Measurements from ENCODE around the gene CAMTA1.

Gene CAMTA1

DNA sequence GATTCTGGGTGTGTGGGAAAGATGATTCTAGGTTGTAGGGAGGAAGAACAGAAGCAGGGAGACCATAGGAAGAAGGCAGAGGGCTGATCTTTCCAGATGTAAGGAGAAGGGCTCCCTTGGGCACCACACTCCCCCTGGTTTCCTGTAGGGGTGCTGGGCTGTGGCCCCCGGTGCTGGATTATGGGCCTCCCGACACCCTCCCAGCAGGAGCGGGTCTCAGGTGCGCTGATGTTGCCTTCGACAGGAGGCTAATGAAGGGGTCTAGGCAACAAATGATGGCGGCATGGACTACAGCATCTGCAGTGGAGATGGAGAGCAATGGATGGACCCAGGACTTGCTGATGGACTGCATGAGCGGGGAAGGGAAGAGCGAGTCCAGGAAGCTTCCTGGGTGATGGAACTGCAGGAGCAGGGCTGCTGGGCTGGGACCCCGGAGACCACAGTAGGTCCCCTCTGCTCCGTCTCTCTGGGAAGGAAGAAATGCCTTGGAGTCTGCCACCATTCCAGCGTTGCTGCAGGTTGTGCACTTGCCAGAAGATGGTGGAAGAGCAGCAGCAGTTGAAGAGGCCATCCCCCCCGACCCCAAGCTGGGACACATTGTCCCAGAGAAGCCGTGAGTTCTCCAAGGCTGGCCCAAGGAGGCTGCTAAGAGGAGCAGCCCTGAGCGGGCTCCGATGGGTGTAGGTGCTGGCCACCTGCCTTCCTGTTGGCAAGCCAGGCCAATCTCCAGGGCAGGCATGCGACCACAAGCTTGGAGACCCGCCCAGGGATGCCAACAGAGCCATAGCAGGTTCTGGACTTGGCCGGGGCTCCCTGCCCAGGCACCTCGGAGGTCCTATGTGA is 890.4 kb downstream of the CAMTA1 start:
- no peak overlapping the region for H3K4me3 ChIP-seq (ENCODE audit: low read length)
- TF ChIP-seq, protein P1, sequence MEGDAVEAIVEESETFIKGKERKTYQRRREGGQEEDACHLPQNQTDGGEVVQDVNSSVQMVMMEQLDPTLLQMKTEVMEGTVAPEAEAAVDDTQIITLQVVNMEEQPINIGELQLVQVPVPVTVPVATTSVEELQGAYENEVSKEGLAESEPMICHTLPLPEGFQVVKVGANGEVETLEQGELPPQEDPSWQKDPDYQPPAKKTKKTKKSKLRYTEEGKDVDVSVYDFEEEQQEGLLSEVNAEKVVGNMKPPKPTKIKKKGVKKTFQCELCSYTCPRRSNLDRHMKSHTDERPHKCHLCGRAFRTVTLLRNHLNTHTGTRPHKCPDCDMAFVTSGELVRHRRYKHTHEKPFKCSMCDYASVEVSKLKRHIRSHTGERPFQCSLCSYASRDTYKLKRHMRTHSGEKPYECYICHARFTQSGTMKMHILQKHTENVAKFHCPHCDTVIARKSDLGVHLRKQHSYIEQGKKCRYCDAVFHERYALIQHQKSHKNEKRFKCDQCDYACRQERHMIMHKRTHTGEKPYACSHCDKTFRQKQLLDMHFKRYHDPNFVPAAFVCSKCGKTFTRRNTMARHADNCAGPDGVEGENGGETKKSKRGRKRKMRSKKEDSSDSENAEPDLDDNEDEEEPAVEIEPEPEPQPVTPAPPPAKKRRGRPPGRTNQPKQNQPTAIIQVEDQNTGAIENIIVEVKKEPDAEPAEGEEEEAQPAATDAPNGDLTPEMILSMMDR (conservative IDR thresholded peaks at IDR 0.05; ENCODE audit: low read length) = no peak
- no peak for DNase-seq (ENCODE audit: low read depth)

DNA sequence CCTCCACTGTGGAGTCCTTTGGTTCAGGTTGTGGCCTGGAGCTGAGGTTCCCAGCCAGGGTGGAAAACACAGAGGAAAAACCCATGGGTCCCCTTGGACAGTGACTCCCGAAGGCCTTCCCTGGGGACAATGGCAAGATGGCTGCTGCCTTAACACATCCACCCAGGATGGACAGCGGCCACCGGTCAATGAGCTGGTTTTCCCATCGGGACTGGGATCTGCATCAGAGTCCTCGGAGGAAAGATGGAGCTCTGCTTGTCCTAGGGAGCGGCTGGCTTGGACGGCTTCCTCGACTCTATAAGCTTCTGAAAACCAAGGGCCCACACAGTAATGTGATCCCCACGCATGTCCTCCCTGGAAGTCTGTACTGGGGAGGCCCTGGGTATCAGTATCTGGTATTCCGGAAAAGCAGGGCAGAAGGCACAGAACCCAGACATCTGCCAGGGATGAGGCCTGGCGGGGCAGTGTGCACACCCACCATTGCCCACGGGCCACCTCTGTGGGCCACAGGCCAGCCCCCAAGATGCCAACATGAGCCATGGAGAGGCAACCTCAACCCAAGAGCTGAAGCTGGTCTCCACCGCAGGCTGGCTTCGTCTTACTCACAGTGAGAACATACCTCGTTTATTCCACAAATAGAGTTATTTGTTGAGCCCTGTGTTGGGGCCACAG is 891.2 kb downstream of the CAMTA1 start:
- H3K4me3 ChIP-seq (ENCODE audit: low read length) = no peak overlapping the region
- no peak for DNase-seq (ENCODE audit: low read depth)
- TF ChIP-seq, protein P1 (conservative IDR thresholded peaks at IDR 0.05; ENCODE audit: low read length) = no peak

DNA sequence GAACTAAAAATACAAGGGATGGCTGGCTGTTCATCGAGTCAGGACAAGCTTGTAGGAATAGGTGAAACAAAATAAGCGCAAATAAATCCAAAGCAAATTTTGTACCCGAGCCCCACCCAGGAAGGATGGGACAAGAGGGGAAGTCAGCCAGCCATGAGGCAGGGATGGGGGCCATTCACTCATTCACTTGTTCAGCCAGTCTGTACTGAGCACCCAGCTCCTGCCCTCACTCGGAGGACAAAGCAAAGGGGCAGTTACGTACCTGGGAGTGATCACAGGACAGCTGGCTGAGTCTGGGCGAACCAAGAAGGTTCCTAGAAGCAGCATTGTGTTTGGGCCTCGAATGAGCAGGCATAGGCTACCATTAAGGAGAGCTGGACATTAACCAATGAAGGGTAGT is 891.9 kb downstream of the CAMTA1 start:
- no peak for DNase-seq (ENCODE audit: low read depth)
- no peak overlapping the region for H3K4me3 ChIP-seq (ENCODE audit: low read length)
- TF ChIP-seq, protein P1 (conservative IDR thresholded peaks at IDR 0.05; ENCODE audit: low read length) = no peak

DNA sequence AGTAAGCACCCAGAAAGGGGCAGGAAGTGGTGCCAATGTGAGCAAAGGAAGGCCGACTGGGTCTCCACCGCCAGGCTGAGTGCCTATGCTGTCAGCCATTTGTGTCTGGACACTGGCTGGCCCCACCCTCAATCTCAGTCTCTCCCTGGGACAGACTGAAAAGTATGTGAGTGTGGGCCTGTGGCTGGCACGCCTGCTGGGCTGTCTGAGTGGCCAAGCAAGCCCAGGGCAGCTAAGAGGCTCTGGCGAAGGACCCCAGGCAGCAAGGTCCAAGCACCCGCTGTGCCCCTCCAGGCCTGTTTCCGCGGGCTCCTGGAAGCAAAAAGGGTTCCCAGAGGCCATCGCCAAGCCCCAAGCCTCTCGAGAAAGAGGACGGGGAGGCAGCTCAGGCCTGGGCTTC is 892.6 kb downstream of the CAMTA1 start:
- no peak for DNase-seq (ENCODE audit: low read depth)
- TF ChIP-seq, protein P1 (conservative IDR thresholded peaks at IDR 0.05; ENCODE audit: low read length) = no peak
- no peak overlapping the region for H3K4me3 ChIP-seq (ENCODE audit: low read length)

DNA sequence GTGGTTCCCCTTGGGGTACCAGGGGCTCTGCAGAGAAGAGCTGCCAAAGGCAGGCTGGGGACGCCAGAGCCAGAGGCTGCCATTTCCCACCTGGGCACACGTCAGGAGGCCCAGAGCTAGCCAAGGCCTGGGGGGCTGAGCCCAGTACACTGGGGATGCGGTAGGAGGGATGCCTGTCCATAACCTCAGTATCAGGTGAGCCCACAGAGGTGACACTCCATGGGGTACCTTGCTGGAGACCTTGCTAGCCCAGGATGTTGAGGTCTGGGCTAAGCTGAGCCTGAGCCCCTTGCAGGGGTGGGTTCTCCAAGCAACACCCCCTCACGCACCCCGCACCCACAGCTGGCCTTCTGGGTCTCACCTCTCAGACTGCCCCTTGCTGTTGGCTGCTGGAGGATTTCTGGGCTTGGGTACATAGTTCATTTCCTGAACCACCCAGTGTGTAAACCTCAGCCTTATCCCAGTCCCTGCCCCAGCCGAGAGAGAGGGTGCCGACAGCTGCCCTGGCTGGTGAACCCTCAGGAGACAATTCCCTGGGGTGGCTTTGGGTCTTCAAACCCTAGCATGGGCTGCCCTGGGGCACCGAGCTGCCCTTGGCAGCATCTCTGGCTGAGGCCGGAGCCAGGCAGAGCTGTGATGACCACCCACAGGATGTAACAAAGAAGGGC is 893.4 kb downstream of the CAMTA1 start:
- TF ChIP-seq, protein P1 (conservative IDR thresholded peaks at IDR 0.05; ENCODE audit: low read length) = no peak
- no peak for DNase-seq (ENCODE audit: low read depth)
- no peak overlapping the region for H3K4me3 ChIP-seq (ENCODE audit: low read length)

DNA sequence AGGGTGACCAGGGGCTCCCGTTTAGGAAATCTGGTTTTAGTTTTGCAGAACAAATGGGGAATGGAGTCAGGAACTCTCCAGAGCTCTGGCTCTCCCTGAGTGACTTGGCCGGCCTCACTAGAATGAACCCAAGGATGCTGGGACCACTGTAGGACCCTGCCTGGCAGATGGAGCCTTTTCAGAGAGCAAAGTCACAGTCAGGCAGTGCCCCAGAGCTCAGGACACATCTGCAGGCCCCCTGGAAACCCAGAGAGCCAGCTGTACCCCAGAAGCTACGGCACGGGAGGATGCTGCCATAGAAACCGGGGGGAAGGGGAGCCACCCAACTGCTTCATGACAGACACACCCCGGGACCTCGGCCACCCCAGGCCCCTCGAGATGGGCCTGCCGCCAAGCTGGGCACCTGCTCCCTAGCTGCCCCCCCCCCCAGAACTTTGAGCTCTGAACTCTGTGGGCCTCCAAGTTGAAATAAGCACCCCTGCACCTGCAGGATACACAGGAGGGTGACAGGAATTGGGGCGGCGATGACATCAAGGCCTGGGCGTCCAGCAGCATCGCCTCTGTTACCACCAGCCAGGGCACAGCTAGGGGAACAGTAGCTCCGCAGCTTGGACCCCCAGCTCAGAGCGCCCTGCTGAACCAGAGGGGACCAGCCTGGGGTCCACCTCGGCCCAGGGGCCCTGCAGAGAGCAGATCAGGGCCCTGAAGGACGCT is 894.1 kb downstream of the CAMTA1 start:
- no peak for DNase-seq (ENCODE audit: low read depth)
- H3K4me3 ChIP-seq (ENCODE audit: low read length) = no peak overlapping the region; the same call in 1 of the 2 replicates
- TF ChIP-seq, protein P1 (conservative IDR thresholded peaks at IDR 0.05; ENCODE audit: low read length) = no peak
